Stimulated activated CD8-positive, alpha-beta memory T cell treated with anti-CD3 and anti-CD28 coated beads, Interleukin-12 subunit alpha, Interleukin-12 subunit beta, amount 100 ng/mL, for 24 hours (primary cell): ENCODE results near the gene GGTA1.
A peak's percentile ranks its signal among the peaks of the same experiment; 100 is the strongest.
"Not testable (repeated sequence)": the region's sequence is repeated elsewhere in the genome, so short reads cannot be mapped to it uniquely, and the experiment has no call there.

Experiments
- DNase-seq: peaks from one replicate; pipeline ENCODE4 v3.0.0-alpha.2; 2020; ENCODE audit errors: extremely low read depth

Gene GGTA1

GRCh38 chr9:121458449-121458848, 41.2 kb downstream of the GGTA1 start:
- DNase-seq: not testable (repeated sequence)

GRCh38 chr9:121455527-121456239, 44.0 kb downstream of the GGTA1 start:
- DNase-seq: peak; percentile 11

GRCh38 chr9:121454972-121455371, 44.7 kb downstream of the GGTA1 start:
- DNase-seq: no peak

GRCh38 chr9:121453232-121453892, 46.3 kb downstream of the GGTA1 start:
- DNase-seq: no peak

- no peak for DNase-seq
Observed at GRCh38 chr9:121452085-121452484, 47.6 kb downstream of the GGTA1 start.

- DNase-seq: no peak
Observed at GRCh38 chr9:121451586-121451985, 48.1 kb downstream of the GGTA1 start.

GRCh38 chr9:121450241-121450640, 49.4 kb downstream of the GGTA1 start:
- no peak for DNase-seq

GRCh38 chr9:121449786-121450185, 49.9 kb downstream of the GGTA1 start:
- DNase-seq: no peak

- no peak for DNase-seq
Observed at GRCh38 chr9:121447321-121447834, 52.3 kb downstream of the GGTA1 start.

- no peak for DNase-seq
Observed at GRCh38 chr9:121445986-121446385, 53.7 kb downstream of the GGTA1 start.

- no peak for DNase-seq
Observed at GRCh38 chr9:121443981-121444380, 55.7 kb downstream of the GGTA1 start.

GRCh38 chr9:121441165-121441564, 58.5 kb downstream of the GGTA1 start:
- no peak for DNase-seq

- no peak for DNase-seq
Observed at GRCh38 chr9:121439711-121440664, 59.7 kb downstream of the GGTA1 start.

- no peak for DNase-seq
Observed at GRCh38 chr9:121439016-121439415, 60.6 kb downstream of the GGTA1 start.

GRCh38 chr9:121437891-121438290, 61.8 kb downstream of the GGTA1 start:
- no peak for DNase-seq

GRCh38 chr9:121437046-121437445, 62.6 kb downstream of the GGTA1 start:
- DNase-seq: not testable (repeated sequence)

- DNase-seq: no peak
Observed at GRCh38 chr9:121434969-121435368, 64.7 kb downstream of the GGTA1 start.

GRCh38 chr9:121427899-121428298, 71.7 kb downstream of the GGTA1 start:
- DNase-seq: no peak

- no peak for DNase-seq
Observed at GRCh38 chr9:121424024-121424432, 75.6 kb downstream of the GGTA1 start.

GRCh38 chr9:121411993-121412392, 87.7 kb downstream of the GGTA1 start:
- DNase-seq: no peak

- DNase-seq: no peak
Observed at GRCh38 chr9:121405899-121406298, 93.7 kb downstream of the GGTA1 start.
